IgD-negative memory B cell (primary cell): Measurements from ENCODE around the gene NME4. TPM values are rescaled to one million over a fixed set of nuclear protein-coding genes. Genes with fewer than 3 reads are reported as not detected.
"Not testable (repeated sequence)": the region's sequence is repeated elsewhere in the genome, so short reads cannot be mapped to it uniquely, and the experiment has no call there.

Source experiments
- H3K27ac Mint-ChIP-seq, 3 donors: one replicate each; pipeline ENCODE4 v1.8.0; 2020 to 2022; ENCODE audit warnings: mild to moderate bottlenecking in 3 of 3, mixed read lengths in 3 of 3, moderate library complexity in 1 of 3
- H3K27me3 Mint-ChIP-seq: one replicate; pipeline ENCODE4 v1.8.0; 2021; ENCODE audit warnings: mixed read lengths
- H3K36me3 Mint-ChIP-seq: one replicate; pipeline ENCODE4 v1.8.0; 2020; ENCODE audit warnings: mild to moderate bottlenecking, mixed read lengths
- H3K4me1 Mint-ChIP-seq, 3 donors: one replicate each; pipeline ENCODE4 v1.8.0; 2020 to 2022; ENCODE audit warnings: mixed read lengths in 3 of 3, mild to moderate bottlenecking in 1 of 3
- H3K4me3 Mint-ChIP-seq, 4 donors: one replicate each; pipeline ENCODE4 v1.8.0; 2020 to 2022; ENCODE audit warnings: mild to moderate bottlenecking in 4 of 4, mixed read lengths in 4 of 4, moderate library complexity in 3 of 4
- H3K9me3 Mint-ChIP-seq, 3 donors: one replicate each; pipeline ENCODE4 v1.8.0; 2020 to 2021; ENCODE audit warnings: mixed read lengths in 3 of 3, mild to moderate bottlenecking in 1 of 3
- polyA plus RNA-seq: library from polyadenylated mRNA; unstranded; fragments of 300-500 nt; fragmentation: Illumina TruSeq; gene quantifications from one replicate; pipeline ENCODE4 v1.2.3, GENCODE V29; 2021

The NME4 gene
- polyA plus RNA-seq, 1 donor from 2014 or later, result 106 TPM

- H3K27ac Mint-ChIP-seq, H3K27me3 Mint-ChIP-seq, H3K9me3 Mint-ChIP-seq, H3K4me1 Mint-ChIP-seq, H3K36me3 Mint-ChIP-seq: not testable (repeated sequence)
- peak overlapping the region in 1 of 4 donors; percentile 74 for H3K4me3 Mint-ChIP-seq
Measured at GRCh38 chr16:378113-378820, 18.7 kb upstream of the NME4 start.

- Mint-ChIP-seq H3K4me1 (peaks cover 6 to 11% (median 9%) of the 10 kb centered on the region in 3 donors), H3K36me3 (no peaks in the 10 kb centered on the region), H3K9me3 (no peaks in the 10 kb centered on the region), H3K27ac (no peak overlapping the region), H3K27me3 (no peaks in the 10 kb centered on the region), H3K4me3 (peak overlapping the region in 1 of 4 donors; percentile 74)
Measured at GRCh38 chr16:378821-379182, 18.2 kb upstream of the NME4 start.

GRCh38 chr16:379183-379960 is 17.6 kb upstream of the NME4 start:
- no peak overlapping the region for H3K27ac Mint-ChIP-seq

GRCh38 chr16:379961-380761 is 16.8 kb upstream of the NME4 start:
- no peaks in the 10 kb centered on the region for H3K36me3 Mint-ChIP-seq
- peaks cover 6 to 15% (median 9%) of the 10 kb centered on the region in 3 donors for H3K4me1 Mint-ChIP-seq
- H3K27ac Mint-ChIP-seq, result peak overlapping the region; percentile 74 to 88 (median 84)
- H3K4me3 Mint-ChIP-seq, result peak overlapping the region; percentile 58 to 85 (median 72)
- no peaks in the 10 kb centered on the region for H3K9me3 Mint-ChIP-seq
- no peaks in the 10 kb centered on the region for H3K27me3 Mint-ChIP-seq

More at GRCh38 chr16:379183-379960, 17.6 kb upstream of the NME4 start:
- H3K36me3 Mint-ChIP-seq, result no peaks in the 10 kb centered on the region
- no peaks in the 10 kb centered on the region for H3K9me3 Mint-ChIP-seq
- H3K4me1 Mint-ChIP-seq, result peaks cover 6 to 14% (median 9%) of the 10 kb centered on the region in 3 donors
- peak overlapping the region in 3 of 4 donors; percentile 71 to 85 (median 74) for H3K4me3 Mint-ChIP-seq
- no peaks in the 10 kb centered on the region for H3K27me3 Mint-ChIP-seq

- no peaks in the 10 kb centered on the region for H3K27me3 Mint-ChIP-seq
- peaks cover 6 to 15% (median 9%) of the 10 kb centered on the region in 3 donors for H3K4me1 Mint-ChIP-seq
- H3K4me3 Mint-ChIP-seq, result peak overlapping the region; percentile 58 to 85 (median 72)
- H3K27ac Mint-ChIP-seq, result peak overlapping the region in 2 of 3 donors; percentile 84 to 88
- H3K9me3 Mint-ChIP-seq, result no peaks in the 10 kb centered on the region
- no peaks in the 10 kb centered on the region for H3K36me3 Mint-ChIP-seq
Measured at GRCh38 chr16:380762-381011, 16.3 kb upstream of the NME4 start.

- no peaks in the 10 kb centered on the region for H3K27me3 Mint-ChIP-seq
- H3K27ac Mint-ChIP-seq, result peak overlapping the region in 1 of 3 donors; percentile 88
- no peaks in the 10 kb centered on the region for H3K36me3 Mint-ChIP-seq
- H3K9me3 Mint-ChIP-seq, result no peaks in the 10 kb centered on the region
- H3K4me1 Mint-ChIP-seq, result peaks cover 6 to 15% (median 9%) of the 10 kb centered on the region in 3 donors
- H3K4me3 Mint-ChIP-seq, result peak overlapping the region in 3 of 4 donors; percentile 22 to 74 (median 48)
Measured at GRCh38 chr16:381012-381788, 15.8 kb upstream of the NME4 start.

- H3K4me3 Mint-ChIP-seq, result peak within 1 kb of the TSS; percentile 85 to 92 (median 90)
- H3K36me3 Mint-ChIP-seq, result no peaks in the 10 kb centered on the region
- no peaks in the 10 kb centered on the region for H3K9me3 Mint-ChIP-seq
- peaks cover 6 to 17% (median 9%) of the 10 kb centered on the region in 3 donors for H3K4me1 Mint-ChIP-seq
- H3K27ac Mint-ChIP-seq, result peak within 1 kb of the TSS; percentile 78 to 97 (median 88)
- H3K27me3 Mint-ChIP-seq, result no peaks in the 10 kb centered on the region
Measured at GRCh38 chr16:381789-382717, 14.9 kb upstream of the NME4 start, which contains the start of gene PGAP6. Gene PGAP6, minus strand, starts transcription at chr16:381978. Its CDS starts 157 bp downstream, at chr16:381821.

GRCh38 chr16:383326-384051 is 13.5 kb upstream of the NME4 start:
- H3K4me3 Mint-ChIP-seq, result peak overlapping the region; percentile 85 to 92 (median 90)
- H3K36me3 Mint-ChIP-seq, result no peaks in the 10 kb centered on the region
- H3K4me1 Mint-ChIP-seq, result peaks cover 6 to 20% (median 13%) of the 10 kb centered on the region in 3 donors
- peak overlapping the region; percentile 78 to 97 (median 88) for H3K27ac Mint-ChIP-seq
- no peaks in the 10 kb centered on the region for H3K27me3 Mint-ChIP-seq
- no peaks in the 10 kb centered on the region for H3K9me3 Mint-ChIP-seq

- H3K9me3 Mint-ChIP-seq, result no peaks in the 10 kb centered on the region
- no peaks in the 10 kb centered on the region for H3K27me3 Mint-ChIP-seq
- H3K27ac Mint-ChIP-seq, result peak overlapping the region in 1 of 3 donors; percentile 60
- H3K4me1 Mint-ChIP-seq, result peaks cover 12 to 18% (median 13%) of the 10 kb centered on the region in 3 donors
- no peaks in the 10 kb centered on the region for H3K36me3 Mint-ChIP-seq
- H3K4me3 Mint-ChIP-seq, result peak overlapping the region in 1 of 4 donors; percentile 58
Measured at GRCh38 chr16:386641-387156, 10.3 kb upstream of the NME4 start.

- H3K27ac Mint-ChIP-seq, result peak overlapping the region in 1 of 3 donors; percentile 82
- H3K4me1 Mint-ChIP-seq, result peaks cover 12 to 15% (median 15%) of the 10 kb centered on the region in 3 donors
- H3K36me3 Mint-ChIP-seq, H3K27me3 Mint-ChIP-seq, H3K9me3 Mint-ChIP-seq: not testable (repeated sequence)
- peak overlapping the region in 1 of 4 donors; percentile 49 for H3K4me3 Mint-ChIP-seq
Measured at GRCh38 chr16:387761-388666, 9.0 kb upstream of the NME4 start.

GRCh38 chr16:389352-389751 is 7.6 kb upstream of the NME4 start:
- H3K4me1 Mint-ChIP-seq, result peaks cover 6 to 9% (median 6%) of the 10 kb centered on the region in 3 donors
- no peaks in the 10 kb centered on the region for H3K36me3 Mint-ChIP-seq
- no peak overlapping the region for H3K27ac Mint-ChIP-seq
- H3K4me3 Mint-ChIP-seq, result no peak overlapping the region
- peaks cover 0 to 1% (median 0%) of the 10 kb centered on the region in 3 donors for H3K9me3 Mint-ChIP-seq
- H3K27me3 Mint-ChIP-seq, result no peaks in the 10 kb centered on the region

- Mint-ChIP-seq H3K4me3 (peak overlapping the region in 1 of 4 donors; percentile 34), H3K9me3 (peaks cover 0 to 1% (median 0%) of the 10 kb centered on the region in 3 donors)
Measured at GRCh38 chr16:391885-392335, 5.1 kb upstream of the NME4 start.

More at GRCh38 chr16:391885-392335, 5.1 kb upstream of the NME4 start:
- Mint-ChIP-seq H3K27me3 (no peaks in the 10 kb centered on the region), H3K4me1 (peaks cover 13 to 24% (median 18%) of the 10 kb centered on the region in 3 donors), H3K36me3 (peaks cover 2% of the 10 kb centered on the region), H3K27ac (peak overlapping the region in 2 of 3 donors; percentile 46 to 84)
